T47D (cell line): ENCODE results near the gene CLCN3.
"Not testable (repeated sequence)": the region's sequence is repeated elsewhere in the genome, so short reads cannot be mapped to it uniquely, and the experiment has no call there.

Source experiments
- DNase-seq, 2 experiments: peaks; one replicate each; pipeline versions ENCODE4 v3.0.0 to v3.0.0-alpha.2; 2011 to 2012; ENCODE audit warnings: low read depth in 1 of 2, low spot score in 1 of 2
- JUND ChIP-seq: IDR thresholded peaks from 2 replicates; pipeline ENCODE4 v1.6.1; 2012; ENCODE audit warnings: low read depth
- in situ Hi-C: cut with HindIII; loops from 2 replicates; pipeline ENCODE4 v1.10.0; 2016; ENCODE audit warnings: low sequenced_read_pairs, low pct_unique_long_range_greater_than_20kb

Gene CLCN3

DNA sequence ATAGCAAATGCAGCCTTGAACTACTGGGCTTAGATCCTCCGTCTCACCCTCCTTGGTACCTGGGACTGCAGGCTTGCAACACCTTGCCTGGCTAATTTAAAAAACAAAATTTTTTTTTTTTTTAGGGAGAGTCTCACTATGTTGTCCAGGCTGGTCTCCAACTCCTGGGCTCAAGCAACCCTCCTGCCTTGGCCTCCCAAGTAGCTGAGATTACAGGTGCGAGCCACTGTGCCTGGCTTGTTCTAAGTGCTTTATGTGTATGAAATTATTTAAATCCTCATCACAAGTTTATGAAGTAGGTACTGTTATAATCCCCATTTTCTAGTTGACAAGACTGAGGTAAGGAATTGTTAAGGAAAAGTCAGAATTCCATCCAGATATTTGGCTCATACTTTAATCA lies 43.0 kb downstream of the CLCN3 start:
- no peak for TF ChIP-seq JUND
- in situ Hi-C loops: no loop called here
- DNase-seq: no peak

DNA sequence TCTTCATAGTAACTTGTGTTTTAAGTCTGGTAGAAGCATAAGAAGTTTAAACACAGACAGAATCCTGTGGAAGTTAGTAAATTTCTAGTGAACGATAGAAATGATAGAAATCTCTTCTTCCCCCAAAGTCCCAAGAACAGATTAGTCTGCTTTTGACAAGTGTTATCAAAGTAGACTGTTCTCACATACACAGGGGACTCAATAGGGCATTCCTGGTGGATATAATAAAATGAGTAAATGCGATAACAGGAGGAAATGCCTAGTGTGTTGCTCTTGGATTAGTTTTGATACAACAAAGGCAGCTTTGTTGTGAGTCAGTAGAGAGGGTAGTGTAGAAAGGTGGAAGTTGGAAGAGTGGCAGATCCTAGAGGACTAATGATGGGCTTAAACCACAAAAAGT lies 43.5 kb downstream of the CLCN3 start:
- no peak for DNase-seq
- in situ Hi-C loops: no loop called here
- TF ChIP-seq JUND: no peak

DNA sequence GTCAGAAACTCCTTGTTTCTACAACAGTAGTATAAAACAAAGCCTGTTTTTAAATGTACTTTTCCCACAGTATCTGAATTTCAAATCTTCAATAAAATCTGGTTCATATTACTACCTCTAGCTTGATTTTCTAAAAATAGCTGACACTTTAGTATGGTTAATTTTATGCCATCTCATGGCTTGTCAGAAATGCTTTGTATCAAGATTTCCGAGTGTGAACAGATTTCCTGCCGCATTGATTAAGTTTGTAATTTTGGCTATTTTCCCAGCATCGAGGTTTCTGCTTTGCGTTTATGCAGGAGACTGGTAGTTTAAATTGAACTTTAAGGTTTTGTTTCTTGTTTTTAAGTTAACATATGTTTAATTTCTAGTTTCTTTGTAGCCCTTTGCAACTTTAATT lies 44.2 kb downstream of the CLCN3 start:
- TF ChIP-seq JUND: no peak
- DNase-seq: no peak
- in situ Hi-C loops: no loop called here

DNA sequence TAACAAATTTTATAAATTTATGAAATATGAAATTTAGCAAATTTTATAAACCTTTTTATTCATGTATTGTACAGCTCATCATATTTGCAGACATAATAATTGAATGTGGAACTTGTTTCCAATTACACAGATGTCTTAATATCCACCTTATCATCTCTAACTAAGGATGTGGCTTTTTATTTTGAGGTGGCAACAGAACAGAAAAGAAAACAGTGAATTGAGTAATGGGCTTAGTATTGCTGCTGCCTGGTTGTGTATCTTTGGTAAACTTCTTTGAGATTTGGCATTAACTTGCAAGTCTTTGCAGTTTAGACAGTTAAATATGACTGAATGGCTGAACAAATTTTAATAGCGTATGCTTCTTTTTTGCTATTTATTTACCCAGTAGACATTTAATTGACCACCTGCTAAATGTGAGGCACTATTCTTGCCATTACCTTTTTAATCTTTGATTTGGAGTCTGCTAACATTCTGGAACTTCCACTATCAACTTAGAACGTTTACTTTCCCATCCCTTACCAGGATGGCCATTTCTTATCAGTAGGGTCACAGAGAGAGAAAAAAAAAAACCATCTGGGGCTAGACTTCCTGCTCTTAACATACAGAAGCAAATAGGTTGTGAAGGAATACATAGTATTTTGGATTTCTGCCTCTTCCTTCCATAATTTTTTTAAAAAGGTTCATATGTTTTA lies 44.8 kb downstream of the CLCN3 start:
- DNase-seq: no peak
- in situ Hi-C loops: no loop called here
- TF ChIP-seq JUND: no peak

DNA sequence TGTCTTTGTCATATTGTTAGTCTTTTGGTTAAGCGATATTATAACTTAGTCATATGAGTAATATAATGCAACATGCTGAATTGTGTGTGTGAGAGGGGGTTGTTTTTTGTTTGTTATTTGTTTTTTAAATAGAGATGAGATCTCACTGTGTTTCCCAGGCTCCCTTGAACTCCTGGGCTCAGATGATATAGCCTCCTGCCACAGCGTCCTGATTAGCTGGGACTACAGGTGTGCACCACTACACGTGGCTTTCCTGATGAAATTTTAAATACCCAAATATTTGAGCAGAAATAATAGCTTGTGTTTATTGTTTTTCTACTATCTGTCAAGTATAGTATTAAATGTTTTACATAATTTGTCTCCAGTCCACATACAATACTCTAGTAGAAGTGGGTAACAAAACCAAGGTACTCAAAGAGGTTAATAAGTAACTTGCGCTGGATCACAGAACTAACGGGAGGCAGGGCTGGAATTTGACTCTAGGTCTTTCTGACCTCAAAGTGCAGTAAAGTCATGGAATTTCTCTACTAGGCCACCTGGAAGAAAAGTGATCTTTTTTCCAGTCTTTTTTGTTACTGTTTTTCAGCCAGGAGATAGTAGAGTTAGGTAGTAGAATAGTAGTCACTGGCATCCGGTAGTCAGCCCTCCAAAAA lies 47.8 kb downstream of the CLCN3 start:
- no peak for TF ChIP-seq JUND
- no peak for DNase-seq
- in situ Hi-C loops: no loop called here

DNA sequence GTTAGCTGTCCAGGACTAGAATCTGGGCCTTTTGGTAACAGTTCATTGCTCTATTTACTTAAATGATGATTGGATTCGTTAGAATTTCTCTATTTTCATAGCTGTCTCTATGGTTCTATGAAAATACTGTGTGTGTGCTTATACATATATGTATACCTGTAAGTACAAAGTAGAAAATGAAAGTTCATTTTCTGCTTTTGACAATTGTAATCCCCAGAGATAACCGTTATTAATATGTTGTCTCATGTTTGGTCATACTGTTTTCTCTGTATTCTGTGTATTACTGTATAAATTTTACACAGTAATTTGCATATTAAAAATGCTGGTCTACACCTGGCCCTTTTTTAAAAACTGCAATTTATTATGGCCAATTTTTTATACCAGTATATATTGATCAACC lies 55.4 kb downstream of the CLCN3 start:
- in situ Hi-C loops: no loop called here
- DNase-seq: no peak
- no peak for TF ChIP-seq JUND

DNA sequence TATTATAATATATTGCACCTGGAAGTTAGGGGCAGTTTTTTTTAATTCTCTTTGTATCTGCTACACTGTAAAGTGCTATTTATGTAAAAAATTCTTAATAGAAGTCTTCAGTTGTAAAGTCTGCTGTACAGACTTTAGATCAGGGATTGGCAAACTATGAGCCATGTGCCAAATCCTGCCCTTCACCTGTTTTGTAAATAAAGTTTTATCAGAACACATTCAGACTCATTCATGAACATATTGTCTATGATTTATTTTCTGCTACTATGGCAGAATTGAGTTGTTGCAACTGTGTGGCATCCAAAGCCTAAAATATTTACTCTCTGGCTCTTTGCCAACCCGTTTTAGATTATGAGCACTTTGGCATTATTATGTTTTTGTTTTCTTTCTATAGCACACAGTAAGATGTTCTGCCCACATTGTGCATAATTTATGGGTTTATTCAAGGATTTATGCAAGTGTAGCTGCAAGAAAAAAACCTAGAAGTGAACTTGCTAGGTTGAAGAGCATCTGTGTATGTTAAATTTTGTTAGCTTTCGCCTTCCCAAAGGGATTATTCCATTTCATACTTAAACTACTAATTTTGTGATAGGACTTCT lies 56.9 kb downstream of the CLCN3 start:
- TF ChIP-seq JUND: no peak
- in situ Hi-C loops: no loop called here
- DNase-seq: no peak

DNA sequence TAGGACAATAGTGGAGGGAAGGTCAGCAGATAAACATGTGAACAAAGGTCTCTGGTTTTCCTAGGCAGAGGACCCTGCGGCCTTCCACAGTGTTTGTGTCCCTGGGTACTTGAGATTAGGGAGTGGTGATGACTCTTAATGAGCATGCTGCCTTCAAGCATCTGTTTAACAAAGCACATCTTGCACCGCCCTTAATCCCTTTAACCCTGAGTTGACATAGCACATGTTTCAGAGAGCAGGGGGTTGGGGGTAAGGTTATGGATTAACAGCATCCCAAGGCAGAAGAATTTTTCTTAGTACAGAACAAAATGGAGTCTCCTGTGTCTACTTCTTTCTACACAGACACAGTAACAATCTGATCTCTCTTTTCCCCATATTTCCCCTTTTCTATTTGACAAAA lies 58.1 kb downstream of the CLCN3 start:
- in situ Hi-C loops, DNase-seq: not testable (repeated sequence)

DNA sequence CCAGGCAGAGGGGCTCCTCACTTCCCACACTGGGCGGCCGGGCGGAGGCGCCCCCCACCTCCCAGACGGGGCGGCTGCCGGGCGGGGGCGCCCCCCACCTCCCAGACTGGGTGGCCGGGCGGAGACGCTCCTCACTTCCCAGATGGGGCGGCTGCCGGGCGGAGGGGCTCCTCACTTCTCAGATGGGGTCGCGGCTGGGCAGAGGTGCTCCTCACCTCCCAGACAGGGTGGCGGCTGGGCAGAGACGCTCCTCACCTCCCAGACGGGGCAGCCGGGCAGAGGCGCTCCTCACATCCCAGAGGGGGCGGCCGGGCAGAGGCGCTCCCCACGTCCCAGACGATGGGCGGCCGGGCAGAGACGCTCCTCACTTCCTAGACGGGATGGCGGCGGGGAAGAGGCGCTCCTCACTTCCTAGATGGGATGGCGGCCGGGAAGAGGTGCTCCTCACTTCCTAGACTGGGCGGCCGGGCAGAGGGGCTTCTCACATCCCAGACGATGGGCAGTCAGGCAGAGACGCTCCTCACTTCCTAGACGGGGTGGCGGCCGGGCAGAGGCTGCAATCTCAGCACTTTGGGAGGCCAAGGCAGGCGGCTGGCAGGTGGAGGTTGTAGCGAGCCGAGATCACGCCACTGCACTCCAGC lies 58.7 kb downstream of the CLCN3 start:
- DNase-seq, in situ Hi-C loops: not testable (repeated sequence)

DNA sequence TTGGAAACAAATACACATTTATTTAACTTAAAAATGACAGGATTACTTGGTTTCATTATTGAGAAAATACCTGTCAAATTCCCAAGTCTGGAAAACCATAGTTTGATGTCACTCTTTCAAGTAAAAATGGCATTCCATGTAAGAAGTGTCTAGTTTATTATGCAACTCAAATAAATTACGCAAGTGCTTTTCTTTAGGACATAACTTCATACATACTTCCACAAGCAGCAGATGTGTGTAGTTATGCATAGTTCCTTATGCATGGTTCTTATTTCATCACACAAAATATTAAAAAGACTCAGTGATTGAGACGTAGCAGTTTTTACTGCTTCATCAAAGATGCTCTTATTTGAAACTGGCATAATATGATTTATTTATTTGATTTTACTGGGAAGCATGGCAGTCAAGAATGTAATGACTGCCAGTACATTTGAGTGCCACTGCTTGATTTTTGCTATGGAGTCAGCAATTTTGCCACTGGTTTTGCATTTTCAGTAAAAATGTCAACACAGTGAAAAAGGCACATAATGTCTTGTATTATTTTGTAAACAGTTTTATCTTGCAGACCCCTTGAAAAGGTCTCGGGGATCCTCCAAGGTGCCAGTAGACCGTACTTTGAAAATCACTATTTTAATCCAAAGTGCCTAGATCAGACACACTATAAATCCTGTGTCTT lies 62.1 kb downstream of the CLCN3 start:
- no peak for TF ChIP-seq JUND
- DNase-seq: no peak
- in situ Hi-C loops: no loop called here

DNA sequence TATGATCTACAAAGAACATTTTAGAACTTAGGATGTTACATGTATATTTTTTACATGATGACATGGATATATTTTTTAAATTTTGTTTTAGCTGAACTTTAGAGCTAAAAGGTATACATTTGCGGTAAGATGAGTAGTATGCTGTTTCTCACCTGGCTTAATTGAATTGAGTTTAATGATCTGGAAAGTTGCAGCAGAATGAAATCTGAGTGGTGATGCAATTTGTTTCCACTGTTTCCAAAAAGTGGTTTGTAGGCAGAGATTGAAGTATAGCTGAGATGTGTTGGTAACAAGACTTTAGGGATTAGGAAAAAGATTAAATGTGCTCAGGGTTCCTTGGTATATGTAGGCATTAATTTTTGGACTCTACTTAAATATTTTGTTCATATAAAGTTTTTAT lies 69.3 kb downstream of the CLCN3 start:
- DNase-seq: no peak
- TF ChIP-seq JUND: no peak
- in situ Hi-C loops: no loop called here

DNA sequence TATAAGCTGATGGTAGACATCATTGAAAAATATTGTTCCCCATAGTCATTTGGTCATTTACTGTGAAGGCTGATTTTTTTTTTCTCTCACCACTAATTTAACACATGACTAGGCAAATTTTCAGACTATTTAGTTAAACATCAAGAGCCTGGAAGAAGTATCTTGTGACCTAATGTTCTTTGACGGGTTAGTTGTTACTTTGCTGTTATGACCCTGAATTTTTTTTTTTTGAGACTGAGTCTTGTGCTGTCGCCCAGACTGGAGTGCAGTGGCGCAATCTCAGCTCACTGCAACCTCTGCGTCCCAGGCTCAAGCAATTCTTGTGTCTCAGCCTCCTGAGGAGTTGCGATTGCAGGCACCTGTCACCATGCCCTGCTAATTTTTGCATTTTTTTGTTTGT lies 70.4 kb downstream of the CLCN3 start:
- in situ Hi-C loops: no loop called here
- no peak for TF ChIP-seq JUND
- no peak for DNase-seq

DNA sequence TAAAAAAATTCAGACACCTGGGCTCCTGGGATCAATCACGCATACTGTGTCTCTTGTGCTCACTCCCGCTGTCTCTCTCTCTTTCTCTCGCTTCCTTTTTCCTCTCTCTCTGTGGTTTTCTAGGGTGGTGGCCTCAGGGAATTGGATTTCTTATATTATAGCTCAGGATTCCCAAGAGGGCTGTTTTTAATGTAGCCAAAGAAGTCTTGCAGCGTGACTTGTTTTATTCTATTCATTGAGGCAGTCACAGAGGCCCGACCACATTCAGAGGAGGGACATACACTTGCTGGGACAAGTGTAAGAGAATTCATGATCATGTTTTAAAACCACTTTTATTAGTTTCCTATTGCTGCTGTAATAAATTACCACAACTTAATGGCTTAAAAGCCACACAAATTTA lies 78.0 kb downstream of the CLCN3 start:
- no peak for DNase-seq
- no peak for TF ChIP-seq JUND
- in situ Hi-C loops: no loop called here
